Activated T-helper 17 cell treated with anti-CD3 and anti-CD28 coated beads, Interleukin-2, amount 50 U/mL, for 72 hours (primary cell): Measurements from ENCODE around the gene SLC6A6. TPM values are rescaled to one million over a fixed set of nuclear protein-coding genes. Genes with fewer than 3 reads are reported as not detected.
A peak's percentile ranks its signal among the peaks of the same experiment; 100 is the strongest.
"Not testable (repeated sequence)": the region's sequence is repeated elsewhere in the genome, so short reads cannot be mapped to it uniquely, and the experiment has no call there.

Experiments
- ATAC-seq: fragments of 150-1000 bp; cut with Tn5 transposase; replicated peaks from 2 replicates; pipeline ENCODE4 v1.10.0; 2021; ENCODE audit warnings: mild to moderate bottlenecking, moderate library complexity
- H3K27ac Mint-ChIP-seq: one replicate; pipeline ENCODE4 v1.8.0; 2022; ENCODE audit warnings: mixed read lengths
- H3K27me3 Mint-ChIP-seq: one replicate; pipeline ENCODE4 v1.8.0; 2022; ENCODE audit warnings: mixed read lengths
- H3K36me3 Mint-ChIP-seq: one replicate; pipeline ENCODE4 v1.8.0; 2022; ENCODE audit warnings: low read depth, mild to moderate bottlenecking, mixed read lengths
- H3K4me1 Mint-ChIP-seq: one replicate; pipeline ENCODE4 v1.8.0; 2022; ENCODE audit warnings: mixed read lengths
- H3K4me3 Mint-ChIP-seq: one replicate; pipeline ENCODE4 v1.8.0; 2022; ENCODE audit warnings: mild to moderate bottlenecking, mixed read lengths
- H3K9me3 Mint-ChIP-seq: one replicate; pipeline ENCODE4 v1.8.0; 2022; ENCODE audit warnings: mixed read lengths
- total RNA-seq, 2 donors: library from RNA; stranded (reverse); gene quantifications; one replicate each; pipeline ENCODE4 v1.2.3, GENCODE V29; 2022

Gene SLC6A6
- total RNA-seq, 2 donors from 2014 or later, result 80.1 to 219 TPM

DNA sequence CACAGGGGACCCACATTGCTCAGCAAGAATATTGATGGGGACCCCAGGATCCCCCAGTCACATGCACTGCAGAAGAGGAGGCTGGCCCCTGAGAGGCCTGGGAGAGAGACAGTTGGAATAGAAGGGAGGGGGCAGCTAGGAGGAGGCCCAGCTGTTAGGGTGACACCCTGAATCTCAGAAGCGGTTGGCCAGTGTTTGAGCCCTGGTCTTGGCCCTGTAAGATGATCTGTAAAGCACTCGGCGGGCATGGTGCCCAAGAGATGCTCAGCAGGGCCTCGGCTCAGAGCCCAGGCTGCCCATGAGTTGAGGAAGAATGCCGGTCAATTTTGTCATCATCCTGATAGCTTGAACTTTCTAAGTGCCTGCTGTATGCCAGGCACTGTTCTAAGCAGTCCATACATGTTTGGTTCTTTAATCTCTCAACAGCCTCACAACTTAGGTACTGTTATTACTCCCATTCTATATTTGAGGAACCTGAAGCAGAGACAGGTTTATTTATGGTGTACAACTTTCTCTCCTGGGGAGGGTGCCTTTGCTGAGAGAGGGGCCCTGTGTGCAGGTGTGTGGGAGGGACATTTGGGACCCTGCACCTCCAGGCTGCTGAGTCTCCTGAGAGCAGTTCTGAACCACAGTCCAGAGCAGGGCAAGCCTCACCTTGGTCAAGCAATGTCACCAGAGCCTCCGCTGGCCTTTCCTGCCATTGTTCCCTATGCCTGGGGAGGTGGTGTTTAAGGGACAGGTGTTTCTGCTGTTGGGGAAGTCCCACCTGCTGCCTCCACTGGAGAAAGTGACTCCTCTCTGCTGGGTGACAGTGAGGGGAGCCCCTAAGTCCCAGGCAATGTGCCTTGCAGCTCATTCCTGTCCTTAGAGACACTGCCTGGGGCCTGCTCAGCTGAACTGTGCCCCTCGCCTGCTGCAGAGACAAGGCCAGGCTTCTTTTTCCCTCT is 26.0 kb downstream of the SLC6A6 start:
- H3K4me3 Mint-ChIP-seq, result peak overlapping the region; percentile 81
- H3K36me3 Mint-ChIP-seq, result peaks cover 42% of the 10 kb centered on the region
- peaks cover 81% of the 10 kb centered on the region for H3K4me1 Mint-ChIP-seq
- H3K9me3 Mint-ChIP-seq, result no peaks in the 10 kb centered on the region
- ATAC-seq, result peak; percentile 7
- no peaks in the 10 kb centered on the region for H3K27me3 Mint-ChIP-seq
- peak overlapping the region; percentile 98 for H3K27ac Mint-ChIP-seq

DNA sequence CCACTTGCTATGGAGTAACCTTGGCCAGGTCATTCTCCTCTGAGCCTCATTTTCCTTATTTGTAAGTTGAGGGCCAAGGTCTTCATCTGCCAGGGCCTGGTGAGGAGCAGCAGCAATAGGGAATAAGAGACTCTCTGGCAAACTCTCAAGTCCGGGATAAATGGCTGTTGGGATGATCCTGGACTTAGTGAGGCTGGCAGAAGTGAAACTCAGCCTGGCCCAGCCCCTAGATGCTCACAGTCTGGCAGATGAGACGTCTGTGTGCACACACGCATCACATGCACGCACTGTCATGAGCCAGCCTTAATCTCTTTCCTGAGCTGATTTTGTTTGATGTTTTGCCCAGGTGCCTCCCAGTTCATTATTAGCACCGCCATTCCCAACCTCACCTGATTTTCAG is 26.8 kb downstream of the SLC6A6 start:
- Mint-ChIP-seq H3K9me3 (no peaks in the 10 kb centered on the region), H3K27me3 (no peaks in the 10 kb centered on the region), H3K4me3 (peak overlapping the region; percentile 81), H3K4me1 (peaks cover 77% of the 10 kb centered on the region), H3K36me3 (peaks cover 40% of the 10 kb centered on the region), H3K27ac (peak overlapping the region; percentile 98)
- no peak for ATAC-seq

DNA sequence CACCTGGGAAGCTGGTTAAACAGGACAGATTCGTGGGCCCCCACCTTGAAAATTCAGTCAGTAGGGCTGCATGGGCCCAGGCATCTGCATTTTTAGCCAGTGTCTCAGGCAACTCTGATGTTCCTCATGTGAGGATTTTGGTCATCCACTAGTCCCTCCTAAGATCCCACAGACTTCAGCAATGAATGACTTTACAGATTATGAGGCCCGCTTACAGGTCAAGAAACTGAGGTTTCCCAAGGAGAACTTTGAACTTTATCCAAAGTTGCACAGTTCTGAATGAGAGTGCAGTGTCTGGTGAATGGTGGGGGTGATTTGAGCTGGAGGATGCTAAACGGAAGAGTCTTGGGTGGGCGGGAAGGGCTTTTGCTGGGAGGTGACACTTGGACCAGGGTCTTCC is 27.2 kb downstream of the SLC6A6 start:
- Mint-ChIP-seq H3K4me3 (peak overlapping the region; percentile 81), H3K27ac (peak overlapping the region; percentile 98), H3K36me3 (peaks cover 42% of the 10 kb centered on the region), H3K4me1 (peaks cover 78% of the 10 kb centered on the region), H3K27me3 (no peaks in the 10 kb centered on the region), H3K9me3 (no peaks in the 10 kb centered on the region)
- no peak for ATAC-seq

DNA sequence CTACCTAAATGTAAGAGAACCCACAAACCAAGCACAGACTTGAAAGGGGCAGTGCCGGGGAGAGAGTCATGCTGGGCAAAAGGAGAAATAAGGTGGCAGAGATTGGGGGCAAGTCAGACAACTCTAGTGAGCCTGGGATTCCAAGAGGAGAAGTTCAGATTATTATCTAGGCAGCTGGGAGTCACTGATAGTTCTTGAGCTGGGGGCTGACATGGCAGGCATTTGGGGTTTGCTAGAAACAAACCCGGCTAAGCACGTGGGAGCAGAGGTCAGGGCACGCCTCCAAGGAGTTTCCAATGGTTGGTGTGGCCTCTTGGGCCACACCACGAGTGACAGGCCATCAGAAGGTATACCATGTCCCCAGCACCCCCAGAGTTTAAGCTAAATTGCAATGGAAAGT is 27.6 kb downstream of the SLC6A6 start:
- peak overlapping the region; percentile 81 for H3K4me3 Mint-ChIP-seq
- peak overlapping the region; percentile 98 for H3K27ac Mint-ChIP-seq
- peaks cover 47% of the 10 kb centered on the region for H3K36me3 Mint-ChIP-seq
- ATAC-seq, result no peak
- H3K27me3 Mint-ChIP-seq, result no peaks in the 10 kb centered on the region
- H3K9me3 Mint-ChIP-seq, result no peaks in the 10 kb centered on the region
- H3K4me1 Mint-ChIP-seq, result peaks cover 79% of the 10 kb centered on the region

DNA sequence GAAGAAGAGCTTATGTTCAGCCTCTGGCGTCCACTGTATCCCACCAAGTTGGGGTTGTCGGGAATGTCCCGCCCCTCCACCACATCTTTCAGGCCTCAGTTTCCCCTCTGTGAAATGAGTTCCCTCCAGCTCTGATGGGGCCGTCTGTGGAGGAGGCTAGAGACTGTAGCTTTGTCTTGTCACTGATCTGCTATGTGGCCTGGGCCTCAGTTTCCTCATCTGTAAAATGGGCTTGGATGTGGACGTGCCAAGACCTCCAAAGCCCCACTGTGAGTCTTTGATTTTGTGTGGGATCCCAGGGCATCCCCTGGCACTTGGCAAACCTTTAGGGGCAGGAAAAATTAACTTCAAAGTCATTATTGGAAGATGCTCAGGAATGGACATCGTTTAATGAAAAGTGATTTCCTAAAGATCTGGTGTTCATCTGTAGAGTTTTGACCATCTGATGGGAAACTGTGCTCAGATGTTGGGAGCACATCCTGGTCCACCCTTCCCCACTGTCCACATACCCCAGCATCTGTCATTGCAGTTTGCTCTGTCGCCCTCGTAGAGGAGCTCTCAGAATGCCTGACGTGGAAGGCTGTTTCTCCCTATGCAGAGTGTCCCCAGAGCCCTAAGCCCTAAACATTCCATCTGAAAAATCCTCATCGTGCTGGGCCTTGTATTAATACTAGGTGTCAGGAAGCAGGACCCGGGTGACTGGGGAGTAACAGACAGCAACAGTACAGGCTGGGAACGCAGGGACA is 28.5 kb downstream of the SLC6A6 start:
- peaks cover 46% of the 10 kb centered on the region for H3K36me3 Mint-ChIP-seq
- peaks cover 71% of the 10 kb centered on the region for H3K4me1 Mint-ChIP-seq
- H3K4me3 Mint-ChIP-seq, result peak overlapping the region; percentile 81
- H3K9me3 Mint-ChIP-seq, result no peaks in the 10 kb centered on the region
- ATAC-seq, result no peak
- H3K27ac Mint-ChIP-seq, result peak overlapping the region; percentile 98
- no peaks in the 10 kb centered on the region for H3K27me3 Mint-ChIP-seq

DNA sequence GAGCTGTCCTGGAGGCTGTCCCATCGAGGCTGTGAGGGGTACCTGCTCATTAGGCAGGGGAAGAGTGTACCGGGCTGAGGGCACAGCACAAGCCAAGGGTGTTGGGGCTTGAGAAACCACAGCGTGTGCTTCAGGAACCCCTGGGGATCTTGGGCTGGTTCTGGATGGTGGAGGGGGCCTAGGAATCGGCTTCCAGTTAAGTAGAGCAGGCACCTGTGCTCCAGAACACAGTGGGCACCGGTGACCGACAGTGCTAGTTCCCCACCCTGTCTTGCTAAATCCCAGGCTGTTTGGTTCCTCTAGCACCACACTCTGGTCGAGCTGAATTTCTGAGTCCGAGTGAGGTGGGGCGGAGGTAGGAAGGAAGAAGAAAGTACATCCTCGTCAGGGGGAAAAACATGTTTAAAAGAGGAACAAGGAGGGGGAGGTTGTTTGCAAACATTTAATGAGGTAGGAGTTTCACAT is 29.1 kb downstream of the SLC6A6 start:
- Mint-ChIP-seq H3K27me3 (no peaks in the 10 kb centered on the region), H3K4me1 (peaks cover 65% of the 10 kb centered on the region), H3K9me3 (no peaks in the 10 kb centered on the region), H3K36me3 (peaks cover 44% of the 10 kb centered on the region), H3K4me3 (peak overlapping the region; percentile 81), H3K27ac (peak overlapping the region; percentile 98)
- no peak for ATAC-seq

DNA sequence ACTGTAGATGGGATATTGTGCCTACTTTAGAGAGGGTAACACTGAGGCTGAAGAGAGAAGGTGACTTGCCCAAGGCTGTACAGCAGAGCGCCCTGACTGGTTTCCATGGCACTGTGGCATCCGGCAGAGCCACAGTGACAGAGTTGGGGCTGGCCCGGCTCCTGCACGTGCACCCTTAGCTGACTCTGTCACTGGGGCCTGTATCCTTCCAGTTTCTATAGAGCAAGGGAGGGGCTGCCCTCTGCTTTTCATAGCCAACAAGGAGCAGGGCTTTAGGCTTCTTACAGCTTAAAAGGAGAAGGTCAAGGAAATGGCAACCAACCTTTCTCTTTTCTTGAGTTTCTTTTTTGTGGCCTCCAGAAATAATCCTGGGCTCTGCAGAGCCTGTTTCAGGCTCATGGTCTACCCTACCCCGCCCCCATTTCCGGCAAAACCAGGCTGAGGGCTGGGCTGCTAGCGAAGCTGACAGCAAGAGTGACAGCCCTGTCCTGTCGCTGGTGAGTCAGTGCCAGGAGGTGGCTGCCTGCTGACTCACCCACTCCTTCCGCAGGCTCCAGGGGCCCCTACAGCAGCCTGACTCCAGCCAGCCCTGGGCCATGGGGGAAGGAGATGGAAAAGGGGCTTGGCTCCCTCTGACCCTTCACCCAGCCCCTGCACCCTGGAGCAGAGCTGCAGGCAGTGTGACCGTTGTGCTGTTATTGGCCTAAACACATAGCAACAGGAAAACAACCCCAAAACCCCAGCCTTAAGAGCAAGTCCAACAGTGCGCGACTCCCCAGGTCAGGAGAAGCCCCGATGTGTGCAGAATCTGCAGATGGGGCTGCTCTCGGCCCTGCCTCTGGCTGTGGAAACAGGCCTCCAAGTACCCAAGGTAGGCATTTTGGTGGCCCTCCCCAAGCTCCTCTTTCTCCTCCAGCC is 29.8 kb downstream of the SLC6A6 start:
- H3K27ac Mint-ChIP-seq, result peak overlapping the region; percentile 98
- peaks cover 42% of the 10 kb centered on the region for H3K36me3 Mint-ChIP-seq
- no peaks in the 10 kb centered on the region for H3K9me3 Mint-ChIP-seq
- ATAC-seq, result peak; percentile 86
- H3K4me1 Mint-ChIP-seq, result peaks cover 63% of the 10 kb centered on the region
- H3K4me3 Mint-ChIP-seq, result peak overlapping the region; percentile 81
- no peaks in the 10 kb centered on the region for H3K27me3 Mint-ChIP-seq

DNA sequence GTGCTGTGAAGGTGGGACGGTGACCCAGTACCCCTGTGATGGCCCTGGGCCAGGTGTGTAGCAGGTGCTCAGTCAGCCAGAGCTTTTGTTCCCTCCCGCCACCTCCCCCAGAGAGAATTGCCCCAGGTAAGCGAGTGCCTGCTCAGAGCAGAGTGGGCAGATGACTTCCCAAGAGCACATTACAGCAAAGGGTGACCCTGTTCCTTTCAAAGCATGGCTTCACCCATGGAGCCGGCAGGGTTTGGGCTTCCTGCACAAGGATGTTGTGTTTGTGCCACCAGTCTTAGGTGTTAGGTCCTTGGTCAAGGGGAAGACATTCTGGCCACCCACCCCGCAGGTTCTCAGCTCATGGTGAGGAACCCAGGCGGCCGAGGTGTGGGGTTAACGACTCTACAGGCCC is 30.7 kb downstream of the SLC6A6 start:
- peaks cover 41% of the 10 kb centered on the region for H3K36me3 Mint-ChIP-seq
- H3K4me1 Mint-ChIP-seq, result peaks cover 53% of the 10 kb centered on the region
- no peaks in the 10 kb centered on the region for H3K9me3 Mint-ChIP-seq
- peak overlapping the region; percentile 98 for H3K27ac Mint-ChIP-seq
- no peak for ATAC-seq
- no peaks in the 10 kb centered on the region for H3K27me3 Mint-ChIP-seq
- H3K4me3 Mint-ChIP-seq, result peak overlapping the region; percentile 81

DNA sequence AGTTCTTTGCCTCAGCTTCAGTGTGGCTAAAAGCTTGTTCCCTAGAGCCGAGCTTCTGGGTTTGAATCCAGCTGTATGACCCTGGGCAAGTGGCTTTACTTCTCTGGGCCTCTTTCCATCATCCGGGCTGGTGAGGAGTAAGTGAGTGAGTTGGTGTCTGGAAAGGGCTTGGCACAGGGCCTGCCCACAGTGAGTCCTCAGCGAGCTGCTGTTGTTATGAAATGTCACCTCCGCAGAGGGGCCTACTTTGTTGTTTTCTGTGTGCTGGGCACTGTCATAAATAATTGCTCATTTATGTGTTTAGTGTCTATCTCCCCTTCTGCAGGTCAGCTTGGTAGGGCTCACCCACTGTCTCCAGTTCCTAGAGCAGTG is 31.7 kb downstream of the SLC6A6 start:
- Mint-ChIP-seq H3K9me3 (no peaks in the 10 kb centered on the region), H3K4me3 (peak overlapping the region; percentile 81), H3K36me3 (peaks cover 41% of the 10 kb centered on the region), H3K27ac (peak overlapping the region; percentile 98), H3K4me1 (peaks cover 43% of the 10 kb centered on the region), H3K27me3 (no peaks in the 10 kb centered on the region)
- ATAC-seq, result peak; percentile 20

DNA sequence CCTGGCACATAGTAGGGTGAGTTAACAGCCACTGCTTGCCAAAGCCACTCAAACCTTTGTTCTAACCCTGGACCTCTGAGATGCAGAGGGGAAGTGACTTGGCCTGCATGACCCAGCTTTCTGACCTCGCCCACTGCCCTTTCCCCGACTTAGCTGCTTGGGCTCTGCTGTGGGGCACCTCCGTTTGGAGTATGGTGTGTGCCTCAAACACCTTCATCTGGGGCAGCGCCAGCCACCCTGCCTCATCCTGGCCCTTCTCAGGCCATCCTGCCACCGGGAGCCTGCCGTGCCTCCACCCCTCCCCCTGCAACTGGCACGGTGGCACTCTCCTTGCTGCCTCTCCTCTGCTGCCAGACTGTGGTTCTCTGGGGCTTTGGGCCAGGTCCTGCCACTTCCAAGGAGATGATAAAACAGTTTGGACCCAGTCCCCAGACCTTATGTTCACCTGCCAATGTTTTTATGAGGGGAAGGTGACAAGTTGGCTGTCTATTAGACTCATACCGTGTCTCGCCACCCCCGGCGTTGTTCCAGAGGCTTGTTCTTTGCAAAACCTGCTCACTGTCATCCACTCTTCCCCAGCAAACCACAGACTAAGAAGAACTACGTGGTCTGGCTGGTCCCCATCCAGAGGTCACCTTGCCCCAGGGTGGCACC is 32.2 kb downstream of the SLC6A6 start:
- peaks cover 39% of the 10 kb centered on the region for H3K4me1 Mint-ChIP-seq

DNA sequence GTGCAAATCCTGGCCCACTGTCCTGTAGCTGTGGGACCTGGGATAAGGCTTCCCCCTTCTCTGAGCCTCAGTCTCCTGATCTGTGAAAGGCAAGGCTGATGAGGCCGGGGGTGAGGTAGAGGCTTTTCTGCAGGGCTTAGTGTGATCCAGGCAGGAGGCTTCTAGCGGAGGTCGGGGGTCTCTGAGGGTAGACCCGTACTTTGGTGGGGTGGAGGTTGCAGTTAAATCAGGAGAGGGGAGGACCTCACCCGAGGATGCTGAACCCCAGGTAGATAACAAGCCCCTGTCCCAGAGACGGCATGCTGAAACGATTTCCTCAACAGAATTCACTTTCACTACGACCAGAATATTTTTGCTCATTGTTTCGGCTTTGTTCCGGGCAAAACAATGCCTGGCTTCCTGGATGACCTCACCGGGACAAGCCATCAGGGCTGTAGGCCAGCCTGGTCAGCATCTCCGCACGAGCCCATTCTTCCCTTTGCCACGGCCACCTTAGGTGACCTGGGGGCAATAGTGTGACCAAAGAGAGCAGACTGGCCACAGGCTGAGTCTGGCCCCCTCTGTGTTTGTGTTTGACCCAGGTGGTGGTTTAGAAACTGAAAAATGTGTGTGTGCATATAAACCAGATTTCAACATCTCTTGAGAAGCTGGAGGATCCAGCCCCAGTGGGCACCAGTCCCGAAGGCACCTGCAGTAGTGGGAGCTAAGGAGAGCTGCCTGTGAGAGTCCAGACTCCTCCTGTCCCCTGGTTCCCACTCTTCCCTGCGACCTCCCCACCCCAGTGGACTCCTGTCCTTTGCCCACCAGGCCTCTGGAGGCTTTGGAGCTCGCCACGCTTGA is 33.0 kb downstream of the SLC6A6 start:
- peaks cover 36% of the 10 kb centered on the region for H3K36me3 Mint-ChIP-seq
- no peaks in the 10 kb centered on the region for H3K27me3 Mint-ChIP-seq
- ATAC-seq, result no peak
- peak overlapping the region; percentile 98 for H3K27ac Mint-ChIP-seq
- peak overlapping the region; percentile 81 for H3K4me3 Mint-ChIP-seq
- no peaks in the 10 kb centered on the region for H3K9me3 Mint-ChIP-seq
- peaks cover 40% of the 10 kb centered on the region for H3K4me1 Mint-ChIP-seq

More for the DNA sequence above, 32.2 kb downstream of the SLC6A6 start:
- H3K36me3 Mint-ChIP-seq, result peaks cover 38% of the 10 kb centered on the region
- ATAC-seq, result no peak
- peak overlapping the region; percentile 81 for H3K4me3 Mint-ChIP-seq
- H3K27ac Mint-ChIP-seq, result peak overlapping the region; percentile 98
- H3K27me3 Mint-ChIP-seq, result no peaks in the 10 kb centered on the region
- H3K9me3 Mint-ChIP-seq, result no peaks in the 10 kb centered on the region

DNA sequence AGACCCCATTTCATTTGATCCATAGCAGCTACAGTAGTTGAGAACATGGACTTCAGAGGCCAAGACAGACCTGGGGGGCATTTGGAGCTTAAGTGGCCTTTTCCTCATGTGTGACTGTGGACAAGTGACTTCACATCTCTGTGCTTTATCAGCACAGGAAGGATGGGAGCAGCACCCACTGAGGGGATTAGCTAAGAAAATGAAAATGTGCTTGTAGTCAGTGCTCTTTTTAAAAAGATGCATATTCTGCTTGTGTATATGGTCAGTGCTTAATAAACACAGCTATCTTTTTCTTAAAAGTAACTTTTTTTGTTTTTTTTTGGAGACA is 34.5 kb downstream of the SLC6A6 start:
- H3K9me3 Mint-ChIP-seq, result no peaks in the 10 kb centered on the region
- peaks cover 34% of the 10 kb centered on the region for H3K36me3 Mint-ChIP-seq
- H3K4me3 Mint-ChIP-seq, result no peak overlapping the region
- ATAC-seq, result no peak
- H3K27ac Mint-ChIP-seq, result peak overlapping the region; percentile 98
- peaks cover 26% of the 10 kb centered on the region for H3K4me1 Mint-ChIP-seq
- H3K27me3 Mint-ChIP-seq, result no peaks in the 10 kb centered on the region

DNA sequence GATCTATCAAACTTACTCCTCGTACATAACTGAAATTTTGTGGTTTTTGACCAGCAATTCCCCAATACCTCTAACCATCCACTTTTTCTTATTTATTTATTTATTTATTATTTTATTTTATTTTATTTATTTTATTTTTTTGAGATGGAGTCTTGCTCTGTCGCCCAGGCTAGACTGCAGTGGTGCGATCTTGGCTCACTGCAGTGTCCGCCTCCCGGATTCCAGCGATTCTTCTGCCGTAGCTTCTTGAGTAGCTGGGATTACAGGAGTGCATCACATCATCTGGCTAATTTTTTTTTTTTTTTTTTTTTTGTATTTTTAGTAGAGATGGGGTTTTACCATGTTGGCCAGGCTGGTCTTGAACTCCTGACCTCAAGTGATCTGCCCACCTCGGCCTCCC is 35.3 kb downstream of the SLC6A6 start:
- not testable (repeated sequence) for H3K9me3 Mint-ChIP-seq, H3K4me3 Mint-ChIP-seq, H3K27ac Mint-ChIP-seq, H3K27me3 Mint-ChIP-seq, ATAC-seq
- H3K4me1 Mint-ChIP-seq, result peaks cover 26% of the 10 kb centered on the region
- peaks cover 26% of the 10 kb centered on the region for H3K36me3 Mint-ChIP-seq
